Smooth muscle cell (in vitro differentiated cells): ENCODE results near the gene TARS3. TPM values are rescaled to one million over a fixed set of nuclear protein-coding genes. Genes with fewer than 3 reads are reported as not detected.
A peak's percentile ranks its signal among the peaks of the same experiment; 100 is the strongest.

Experiments
- DNase-seq: peaks from one replicate; lab custom pipeline; 2025; ENCODE audit not compliant: unreplicated experiment; lab: John Stamatoyannopoulos, UW
- H2AFZ ChIP-seq: fragments of 200-600 bp; sonication (generic); 2 replicates; pipeline ENCODE4 v1.6.0; 2016; ENCODE audit warnings: antibody characterized with exemption, low read depth, mild to moderate bottlenecking
- H3F3A ChIP-seq: fragments of 200-600 bp; sonication (generic); 2 replicates; pipeline ENCODE4 v1.6.0; 2017; ENCODE audit warnings: antibody characterized with exemption, low read depth
- H3K27ac ChIP-seq: fragments of 200-600 bp; sonication (generic); 2 replicates; pipeline ENCODE4 v1.5.1; 2016; ENCODE audit warnings: low read depth, mild to moderate bottlenecking
- H3K27me3 ChIP-seq: fragments of 200-600 bp; sonication (generic); 2 replicates; pipeline ENCODE4 v1.6.1; 2016; ENCODE audit warnings: low read depth, mild to moderate bottlenecking
- H3K36me3 ChIP-seq: fragments of 200-600 bp; sonication (generic); 2 replicates; pipeline ENCODE4 v1.5.1; 2016; ENCODE audit warnings: low read depth
- H3K4me1 ChIP-seq: fragments of 200-600 bp; sonication (generic); 2 replicates; pipeline ENCODE4 v1.5.1; 2016; ENCODE audit warnings: low read depth
- H3K4me2 ChIP-seq: fragments of 200-600 bp; sonication (generic); 2 replicates; pipeline ENCODE4 v1.6.0; 2016; ENCODE audit warnings: mild to moderate bottlenecking
- H3K4me3 ChIP-seq: fragments of 200-600 bp; sonication (generic); 2 replicates; pipeline ENCODE4 v1.5.1; 2016; ENCODE audit warnings: mild to moderate bottlenecking
- H3K79me2 ChIP-seq: fragments of 200-600 bp; sonication (generic); 2 replicates; pipeline ENCODE4 v1.6.0; 2016; ENCODE audit warnings: low read depth, mild to moderate bottlenecking
- H3K9ac ChIP-seq: fragments of 200-600 bp; sonication (generic); 2 replicates; pipeline ENCODE4 v1.6.0; 2016; ENCODE audit warnings: low read depth
- H3K9me3 ChIP-seq: fragments of 200-600 bp; sonication (generic); replicated peaks from 2 replicates; pipeline ENCODE4 v1.5.1; 2016; ENCODE audit warnings: low read depth
- H4K20me1 ChIP-seq: fragments of 200-600 bp; sonication (generic); 2 replicates; pipeline ENCODE4 v1.6.0; 2016; ENCODE audit warnings: low read depth
- CTCF ChIP-seq: fragments of 200-600 bp; sonication (generic); IDR thresholded peaks from 2 replicates; pipeline ENCODE4 v1.5.1; 2017; ENCODE audit warnings: borderline replicate concordance, mild to moderate bottlenecking, antibody characterized with exemption; ENCODE audit not compliant: insufficient read depth, poor library complexity, severe bottlenecking
- WGBS: methylation state at CpG from one replicate; pipeline ENCODE4 v1.1.7; 2016; ENCODE audit warnings: low lambda C conversion rate; 5-methylcytosine and 5-hydroxymethylcytosine counted together
- polyA plus RNA-seq: library from polyadenylated mRNA; unstranded; fragments of >200 nt; fragmentation: Nextera tagmentation; extraction: Ambion mirVana; gene quantifications from 2 replicates; pipeline ENCODE4 v1.2.1, GENCODE V29; 2016
- total RNA-seq: library from RNA; depleted of rRNA; stranded (reverse); fragments of >200 nt; gene quantifications from 2 replicates; pipeline ENCODE4 v1.2.3, GENCODE V29; 2014

Gene TARS3
- total and polyA plus RNA-seq, 2 experiments from 2014 or later = 20.0 to 23.0 TPM

GRCh38 chr15:101694261-101694660 is 30.0 kb downstream of the TARS3 start:
- H3K79me2 ChIP-seq = no peaks in the 10 kb centered on the region
- peaks cover 26% of the 10 kb centered on the region for H3K36me3 ChIP-seq
- no peak overlapping the region for H2AFZ ChIP-seq
- H3K4me3 ChIP-seq = no peak overlapping the region
- no peak for TF ChIP-seq CTCF
- no peaks in the 10 kb centered on the region for H3F3A ChIP-seq
- H3K4me2 ChIP-seq = no peak overlapping the region
- no peak overlapping the region for H3K9ac ChIP-seq
- H3K27me3 ChIP-seq = no peaks in the 10 kb centered on the region
- no peaks in the 10 kb centered on the region for H3K4me1 ChIP-seq
- no peaks in the 10 kb centered on the region for H3K9me3 ChIP-seq
- 93% methylated on average over 2 of the region's 2 CpGs for WGBS
- H3K27ac ChIP-seq = no peak overlapping the region
- H4K20me1 ChIP-seq = no peaks in the 10 kb centered on the region
- DNase-seq = no peak

- H3K27me3 ChIP-seq = no peaks in the 10 kb centered on the region
- H3K4me3 ChIP-seq = no peak overlapping the region
- no peak overlapping the region for H2AFZ ChIP-seq
- H3K9me3 ChIP-seq = no peaks in the 10 kb centered on the region
- H3K9ac ChIP-seq = no peak overlapping the region
- no peaks in the 10 kb centered on the region for H3K79me2 ChIP-seq
- WGBS = 93% methylated on average over 4 of the region's 4 CpGs
- H3F3A ChIP-seq = no peaks in the 10 kb centered on the region
- peaks cover 17% of the 10 kb centered on the region for H3K36me3 ChIP-seq
- no peak for DNase-seq
- no peaks in the 10 kb centered on the region for H3K4me1 ChIP-seq
- H4K20me1 ChIP-seq = no peaks in the 10 kb centered on the region
- TF ChIP-seq CTCF = no peak
- no peak overlapping the region for H3K4me2 ChIP-seq
- H3K27ac ChIP-seq = peak overlapping the region; percentile 27
Observed at GRCh38 chr15:101692801-101693598, 31.3 kb downstream of the TARS3 start.

DNA sequence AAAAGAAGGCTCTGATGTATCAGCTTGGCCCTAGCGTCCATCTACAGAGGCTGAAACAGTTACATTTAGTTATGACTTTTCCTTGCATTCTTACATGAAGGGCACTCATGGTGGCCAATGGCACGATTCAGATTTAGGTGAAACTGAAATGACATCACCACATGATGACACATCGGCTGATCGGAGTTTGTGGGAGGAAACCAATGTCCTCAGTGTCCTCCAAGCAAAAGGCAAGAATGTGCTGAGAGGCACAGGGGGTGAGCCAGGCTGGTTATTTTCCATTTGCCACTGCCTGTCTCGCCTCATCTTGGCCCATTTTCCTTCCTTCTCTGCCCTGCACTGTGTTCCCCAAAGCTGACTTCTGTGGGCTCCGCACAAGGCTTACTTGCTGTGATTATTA is 34.4 kb downstream of the TARS3 start:
- Histone ChIP-seq H2AFZ (no peak overlapping the region), H3K4me1 (peaks cover 5% of the 10 kb centered on the region), H4K20me1 (no peaks in the 10 kb centered on the region), H3K9ac (no peak overlapping the region), H3K9me3 (no peaks in the 10 kb centered on the region), H3K4me2 (no peak overlapping the region), H3F3A (peaks cover 10% of the 10 kb centered on the region), H3K27me3 (no peaks in the 10 kb centered on the region), H3K36me3 (peaks cover 6% of the 10 kb centered on the region), H3K27ac (no peak overlapping the region), H3K79me2 (no peaks in the 10 kb centered on the region), H3K4me3 (no peak overlapping the region)
- DNase-seq = no peak
- no peak for TF ChIP-seq CTCF
- WGBS = 82% methylated on average over 6 of the region's 6 CpGs

DNA sequence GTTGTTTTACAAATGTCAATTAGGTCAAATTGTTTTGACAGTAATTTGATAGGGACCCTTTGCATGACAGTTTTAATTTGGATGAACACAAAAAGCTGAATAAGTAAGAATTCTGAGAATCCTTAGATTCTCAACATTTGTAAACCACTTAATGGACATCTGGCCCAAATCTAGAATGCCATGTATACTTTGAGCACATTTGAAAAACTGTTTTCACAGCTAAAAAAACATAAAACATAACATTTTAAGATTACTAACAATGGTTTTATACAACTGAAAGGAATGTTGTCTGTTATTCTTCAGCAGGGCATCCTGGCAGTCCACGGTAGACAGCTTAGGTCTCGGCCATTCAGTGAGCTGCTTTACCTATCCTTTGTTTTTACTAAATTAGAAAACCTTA is 37.6 kb downstream of the TARS3 start:
- H3K36me3 ChIP-seq = peaks cover 4% of the 10 kb centered on the region
- WGBS = 87% methylated on average over 2 of the region's 2 CpGs
- no peak for DNase-seq

More for the DNA sequence above, 37.6 kb downstream of the TARS3 start:
- Histone ChIP-seq H3K4me2 (no peak overlapping the region), H3K27ac (peak overlapping the region; percentile 54), H3K9ac (no peak overlapping the region), H3K27me3 (no peaks in the 10 kb centered on the region), H3K9me3 (no peaks in the 10 kb centered on the region), H3K4me3 (no peak overlapping the region), H3K79me2 (no peaks in the 10 kb centered on the region), H4K20me1 (no peaks in the 10 kb centered on the region), H2AFZ (no peak overlapping the region), H3K4me1 (peaks cover 9% of the 10 kb centered on the region), H3F3A (peaks cover 13% of the 10 kb centered on the region)
- TF ChIP-seq CTCF = no peak
